ENCODE results near the gene COL1A1.
A peak's percentile ranks its signal among the peaks of the same experiment; 100 is the strongest.

The COL1A1 gene

GRCh38 chr17:50180111-50180510 is 21.3 kb downstream of the COL1A1 start:
- no peaks in the 10 kb centered on the region for H3K27me3 ChIP-seq (ENCODE audit: control insufficient read depth, insufficient read depth, low read length)
- no peaks in the 10 kb centered on the region for H3K36me3 ChIP-seq (ENCODE audit: control insufficient read depth, insufficient read depth, low read length)
- no peaks in the 10 kb centered on the region for H3K9me3 ChIP-seq (ENCODE audit: control insufficient read depth, low read length)
- no peak overlapping the region for H3K9ac ChIP-seq (ENCODE audit: low read length)
- H3K4me3 ChIP-seq (ENCODE audit: low read length): no peak overlapping the region
- peaks cover 32% of the 10 kb centered on the region for H3K4me1 ChIP-seq (ENCODE audit: control insufficient read depth, insufficient read depth, low read length)

- no peak overlapping the region for H3K4me3 ChIP-seq (ENCODE audit: low read length)
- peak overlapping the region; percentile 27 for H3K9ac ChIP-seq (ENCODE audit: low read length)
- H3K9me3 ChIP-seq (ENCODE audit: control insufficient read depth, low read length): no peaks in the 10 kb centered on the region
- no peaks in the 10 kb centered on the region for H3K36me3 ChIP-seq (ENCODE audit: control insufficient read depth, insufficient read depth, low read length)
- peaks cover 32% of the 10 kb centered on the region for H3K4me1 ChIP-seq (ENCODE audit: control insufficient read depth, insufficient read depth, low read length)
- H3K27me3 ChIP-seq (ENCODE audit: control insufficient read depth, insufficient read depth, low read length): no peaks in the 10 kb centered on the region
Measured at GRCh38 chr17:50177983-50178834, 23.2 kb downstream of the COL1A1 start.

- H3K9ac ChIP-seq (ENCODE audit: low read length): peak overlapping the region; percentile 27
- H3K36me3 ChIP-seq (ENCODE audit: control insufficient read depth, insufficient read depth, low read length): no peaks in the 10 kb centered on the region
- H3K9me3 ChIP-seq (ENCODE audit: control insufficient read depth, low read length): no peaks in the 10 kb centered on the region
- no peak overlapping the region for H3K4me3 ChIP-seq (ENCODE audit: low read length)
- no peaks in the 10 kb centered on the region for H3K27me3 ChIP-seq (ENCODE audit: control insufficient read depth, insufficient read depth, low read length)
- H3K4me1 ChIP-seq (ENCODE audit: control insufficient read depth, insufficient read depth, low read length): peaks cover 32% of the 10 kb centered on the region
Measured at GRCh38 chr17:50177476-50177875, 24.0 kb downstream of the COL1A1 start.

- H3K9ac ChIP-seq (ENCODE audit: low read length): no peak overlapping the region
- H3K4me1 ChIP-seq (ENCODE audit: control insufficient read depth, insufficient read depth, low read length): peaks cover 32% of the 10 kb centered on the region
Measured at GRCh38 chr17:50176559-50177357, 24.7 kb downstream of the COL1A1 start.

GRCh38 chr17:50175035-50175807 is 26.2 kb downstream of the COL1A1 start:
- H3K27me3 ChIP-seq (ENCODE audit: control insufficient read depth, insufficient read depth, low read length): no peaks in the 10 kb centered on the region
- H3K9ac ChIP-seq (ENCODE audit: low read length): no peak overlapping the region
- no peak overlapping the region for H3K4me3 ChIP-seq (ENCODE audit: low read length)
- H3K9me3 ChIP-seq (ENCODE audit: control insufficient read depth, low read length): no peaks in the 10 kb centered on the region
- peaks cover 32% of the 10 kb centered on the region for H3K4me1 ChIP-seq (ENCODE audit: control insufficient read depth, insufficient read depth, low read length)
- H3K36me3 ChIP-seq (ENCODE audit: control insufficient read depth, insufficient read depth, low read length): no peaks in the 10 kb centered on the region

More at GRCh38 chr17:50176559-50177357, 24.7 kb downstream of the COL1A1 start:
- H3K36me3 ChIP-seq (ENCODE audit: control insufficient read depth, insufficient read depth, low read length): no peaks in the 10 kb centered on the region
- H3K27me3 ChIP-seq (ENCODE audit: control insufficient read depth, insufficient read depth, low read length): no peaks in the 10 kb centered on the region
- no peak overlapping the region for H3K4me3 ChIP-seq (ENCODE audit: low read length)
- no peaks in the 10 kb centered on the region for H3K9me3 ChIP-seq (ENCODE audit: control insufficient read depth, low read length)

- Histone ChIP-seq H3K27me3 (ENCODE audit: control insufficient read depth, insufficient read depth, low read length) (no peaks in the 10 kb centered on the region), H3K4me1 (ENCODE audit: control insufficient read depth, insufficient read depth, low read length) (peaks cover 32% of the 10 kb centered on the region), H3K9me3 (ENCODE audit: control insufficient read depth, low read length) (no peaks in the 10 kb centered on the region), H3K9ac (ENCODE audit: low read length) (no peak overlapping the region), H3K4me3 (ENCODE audit: low read length) (no peak overlapping the region), H3K36me3 (ENCODE audit: control insufficient read depth, insufficient read depth, low read length) (no peaks in the 10 kb centered on the region)
Measured at GRCh38 chr17:50174444-50174843, 27.0 kb downstream of the COL1A1 start.

- no peak overlapping the region for H3K9ac ChIP-seq (ENCODE audit: low read length)
- H3K4me3 ChIP-seq (ENCODE audit: low read length): no peak overlapping the region
- H3K9me3 ChIP-seq (ENCODE audit: control insufficient read depth, low read length): no peaks in the 10 kb centered on the region
- no peaks in the 10 kb centered on the region for H3K36me3 ChIP-seq (ENCODE audit: control insufficient read depth, insufficient read depth, low read length)
- peaks cover 28% of the 10 kb centered on the region for H3K4me1 ChIP-seq (ENCODE audit: control insufficient read depth, insufficient read depth, low read length)
- no peaks in the 10 kb centered on the region for H3K27me3 ChIP-seq (ENCODE audit: control insufficient read depth, insufficient read depth, low read length)
Measured at GRCh38 chr17:50173335-50173941, 28.0 kb downstream of the COL1A1 start.

GRCh38 chr17:50172936-50173334 is 28.5 kb downstream of the COL1A1 start:
- H3K36me3 ChIP-seq (ENCODE audit: control insufficient read depth, insufficient read depth, low read length): no peaks in the 10 kb centered on the region
- H3K4me1 ChIP-seq (ENCODE audit: control insufficient read depth, insufficient read depth, low read length): peaks cover 22% of the 10 kb centered on the region
- H3K9me3 ChIP-seq (ENCODE audit: control insufficient read depth, low read length): no peaks in the 10 kb centered on the region
- no peak overlapping the region for H3K9ac ChIP-seq (ENCODE audit: low read length)
- H3K4me3 ChIP-seq (ENCODE audit: low read length): no peak overlapping the region
- no peaks in the 10 kb centered on the region for H3K27me3 ChIP-seq (ENCODE audit: control insufficient read depth, insufficient read depth, low read length)

- Histone ChIP-seq H3K4me1 (ENCODE audit: control insufficient read depth, insufficient read depth, low read length) (peaks cover 16% of the 10 kb centered on the region), H3K36me3 (ENCODE audit: control insufficient read depth, insufficient read depth, low read length) (no peaks in the 10 kb centered on the region), H3K4me3 (ENCODE audit: low read length) (no peak overlapping the region), H3K27me3 (ENCODE audit: control insufficient read depth, insufficient read depth, low read length) (no peaks in the 10 kb centered on the region), H3K9ac (ENCODE audit: low read length) (no peak overlapping the region), H3K9me3 (ENCODE audit: control insufficient read depth, low read length) (no peaks in the 10 kb centered on the region)
Measured at GRCh38 chr17:50172130-50172529, 29.3 kb downstream of the COL1A1 start.

GRCh38 chr17:50171371-50172071 is 29.9 kb downstream of the COL1A1 start:
- H3K36me3 ChIP-seq (ENCODE audit: control insufficient read depth, insufficient read depth, low read length): no peaks in the 10 kb centered on the region
- no peaks in the 10 kb centered on the region for H3K9me3 ChIP-seq (ENCODE audit: control insufficient read depth, low read length)
- H3K9ac ChIP-seq (ENCODE audit: low read length): no peak overlapping the region
- peaks cover 11% of the 10 kb centered on the region for H3K4me1 ChIP-seq (ENCODE audit: control insufficient read depth, insufficient read depth, low read length)
- H3K27me3 ChIP-seq (ENCODE audit: control insufficient read depth, insufficient read depth, low read length): no peaks in the 10 kb centered on the region
- no peak overlapping the region for H3K4me3 ChIP-seq (ENCODE audit: low read length)

All from mucosa of stomach (tissue), 1 donor.